Astrocyte of the spinal cord (primary cell): Measurements from ENCODE around the gene WDR41.
A peak's percentile ranks its signal among the peaks of the same experiment; 100 is the strongest.

Experiments
- DNase-seq: peaks from one replicate; pipeline ENCODE4 v3.0.0; 2011; ENCODE audit warnings: low read depth, low spot score
- H3K4me3 ChIP-seq: 2 replicates; pipeline ENCODE4 v1.5.1; 2011; ENCODE audit warnings: low read depth, mild to moderate bottlenecking, low read length, moderate library complexity
- in situ Hi-C: cut with HindIII; loops from 2 replicates; pipeline ENCODE4 v1.10.0; 2017; ENCODE audit warnings: low sequenced_read_pairs
- TF ChIP-seq, protein P1 (sequence below): IDR thresholded peaks from 2 replicates; pipeline ENCODE4 v1.5.1; 2012; ENCODE audit warnings: low read depth, mild to moderate bottlenecking, low read length, inconsistent platforms

WDR41 gene

DNA sequence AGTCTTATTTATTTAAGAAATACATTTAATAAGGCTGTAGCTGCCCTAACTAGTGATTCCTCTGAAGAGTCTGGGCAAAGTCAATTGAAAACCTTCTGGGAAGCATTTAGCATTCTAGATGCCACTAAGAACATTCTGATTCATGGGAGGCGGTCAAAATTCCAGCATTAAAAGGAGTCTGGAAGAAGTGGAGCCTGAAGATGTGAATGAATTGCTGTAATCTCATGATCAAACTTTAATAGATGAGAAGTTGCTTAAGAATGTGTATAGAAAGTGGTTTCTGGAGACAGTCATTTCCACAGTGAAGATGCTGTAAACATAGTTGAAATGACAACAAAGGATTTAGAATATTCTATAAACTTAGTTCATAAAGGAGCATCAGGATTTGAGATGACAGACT is 61.4 kb downstream of the WDR41 start:
- TF ChIP-seq, protein P1, sequence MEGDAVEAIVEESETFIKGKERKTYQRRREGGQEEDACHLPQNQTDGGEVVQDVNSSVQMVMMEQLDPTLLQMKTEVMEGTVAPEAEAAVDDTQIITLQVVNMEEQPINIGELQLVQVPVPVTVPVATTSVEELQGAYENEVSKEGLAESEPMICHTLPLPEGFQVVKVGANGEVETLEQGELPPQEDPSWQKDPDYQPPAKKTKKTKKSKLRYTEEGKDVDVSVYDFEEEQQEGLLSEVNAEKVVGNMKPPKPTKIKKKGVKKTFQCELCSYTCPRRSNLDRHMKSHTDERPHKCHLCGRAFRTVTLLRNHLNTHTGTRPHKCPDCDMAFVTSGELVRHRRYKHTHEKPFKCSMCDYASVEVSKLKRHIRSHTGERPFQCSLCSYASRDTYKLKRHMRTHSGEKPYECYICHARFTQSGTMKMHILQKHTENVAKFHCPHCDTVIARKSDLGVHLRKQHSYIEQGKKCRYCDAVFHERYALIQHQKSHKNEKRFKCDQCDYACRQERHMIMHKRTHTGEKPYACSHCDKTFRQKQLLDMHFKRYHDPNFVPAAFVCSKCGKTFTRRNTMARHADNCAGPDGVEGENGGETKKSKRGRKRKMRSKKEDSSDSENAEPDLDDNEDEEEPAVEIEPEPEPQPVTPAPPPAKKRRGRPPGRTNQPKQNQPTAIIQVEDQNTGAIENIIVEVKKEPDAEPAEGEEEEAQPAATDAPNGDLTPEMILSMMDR = no peak
- no peak for DNase-seq
- in situ Hi-C loops = no loop called here
- no peak overlapping the region for H3K4me3 ChIP-seq

GRCh38 chr5:77428526-77428925 is 63.6 kb downstream of the WDR41 start:
- no peak overlapping the region for H3K4me3 ChIP-seq
- TF ChIP-seq, protein P1 = no peak
- in situ Hi-C loops = no loop called here
- DNase-seq = no peak

- no peak for DNase-seq
- TF ChIP-seq, protein P1 = no peak
- H3K4me3 ChIP-seq = no peak overlapping the region
- in situ Hi-C loops = no loop called here
These were observed 64.1 kb downstream of the WDR41 start for GRCh38 chr5:77427998-77428397.

GRCh38 chr5:77426670-77427069 is 65.4 kb downstream of the WDR41 start:
- in situ Hi-C loops = no loop called here
- TF ChIP-seq, protein P1 = no peak
- peak; percentile 47 for DNase-seq
- no peak overlapping the region for H3K4me3 ChIP-seq

DNA sequence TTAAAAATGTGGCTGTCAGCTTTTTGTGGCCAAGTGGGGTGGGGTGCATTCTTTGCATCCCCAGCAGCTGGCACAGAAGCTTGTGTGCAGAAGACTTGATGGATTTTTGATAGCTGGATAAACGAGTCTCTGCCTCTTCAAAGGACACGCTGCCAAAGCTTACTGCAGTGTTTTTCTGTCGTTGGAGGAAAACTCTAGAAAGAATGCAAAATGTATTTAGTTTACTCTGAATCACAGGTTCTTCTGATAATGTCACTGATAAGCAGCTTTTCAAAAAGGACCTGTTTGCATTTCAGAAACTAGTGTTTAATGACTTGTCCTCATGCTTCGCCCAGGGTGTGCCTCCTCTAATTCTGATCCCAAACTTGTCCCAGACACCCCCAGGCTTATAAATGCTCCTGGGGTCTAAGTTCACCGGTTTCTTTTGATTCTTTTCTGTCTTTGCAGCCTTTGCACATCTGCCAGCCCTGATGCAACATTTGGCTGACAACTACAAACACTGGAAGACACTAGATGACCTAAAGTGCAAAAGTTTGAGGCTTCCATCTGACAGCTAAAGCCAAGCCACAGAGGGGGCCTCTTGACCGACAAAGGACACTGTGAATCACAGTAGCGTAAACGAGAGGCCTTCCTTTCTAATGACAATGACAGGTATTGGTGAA is 66.0 kb downstream of the WDR41 start:
- TF ChIP-seq, protein P1 = no peak
- in situ Hi-C loops = no loop called here
- H3K4me3 ChIP-seq = no peak overlapping the region
- no peak for DNase-seq

DNA sequence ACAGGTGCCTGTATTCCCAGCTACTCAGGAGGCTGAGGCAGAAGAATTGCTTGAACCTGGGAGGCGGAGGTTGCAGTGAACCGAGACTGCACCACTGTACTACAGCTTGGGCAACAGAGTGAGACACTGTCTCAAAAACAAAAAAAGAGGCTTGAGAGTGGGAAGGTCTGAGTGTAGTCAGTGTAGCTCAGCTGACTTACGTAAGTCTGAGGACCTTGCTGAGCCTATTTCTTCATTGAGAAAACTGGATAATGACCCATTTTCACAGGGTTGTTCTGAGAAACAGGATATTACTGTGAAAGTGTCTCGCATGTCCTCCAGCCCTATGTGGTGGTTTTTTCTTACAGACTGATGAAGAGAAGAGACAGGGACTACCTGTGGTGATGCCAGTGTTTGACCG is 66.7 kb downstream of the WDR41 start:
- in situ Hi-C loops = no loop called here
- no peak overlapping the region for H3K4me3 ChIP-seq
- DNase-seq = no peak
- TF ChIP-seq, protein P1 = no peak
